Activated CD4-positive, alpha-beta memory T cell treated with anti-CD3 and anti-CD28 coated beads, Interleukin-2, amount 10 ng/mL, durations not matched to agents 7 days and 5 days (primary cell): ENCODE data around the gene CLOCK. TPM values are rescaled to one million over a fixed set of nuclear protein-coding genes. Genes with fewer than 3 reads are reported as not detected.
A peak's percentile ranks its signal among the peaks of the same experiment; 100 is the strongest.

Experiments
- CTCF ChIA-PET: fragments of 350-600 bp; sonication (Branson Sonifier 250); formaldehyde crosslinking; loops from one replicate; lab custom pipeline; 2021; ENCODE audit warnings: antibody characterized with exemption, inconsistent platforms; lab: Charles Lee
- POLR2A ChIA-PET: fragments of 350-600 bp; sonication (Branson Sonifier 250); formaldehyde crosslinking; loops from one replicate; lab custom pipeline; 2021; ENCODE audit warnings: antibody characterized with exemption; lab: Charles Lee
- DNase-seq: peaks from one replicate; pipeline ENCODE4 v3.0.0-alpha.2; 2020
- H3K27ac Mint-ChIP-seq: one replicate; pipeline ENCODE4 v1.8.0; 2021; ENCODE audit warnings: mild to moderate bottlenecking, mixed read lengths
- H3K27me3 Mint-ChIP-seq: one replicate; pipeline ENCODE4 v1.8.0; 2021; ENCODE audit warnings: mixed read lengths
- H3K36me3 Mint-ChIP-seq: one replicate; pipeline ENCODE4 v1.8.0; 2021; ENCODE audit warnings: low read depth, mixed read lengths
- H3K4me1 Mint-ChIP-seq: one replicate; pipeline ENCODE4 v1.8.0; 2021; ENCODE audit warnings: mixed read lengths
- H3K4me3 Mint-ChIP-seq: one replicate; pipeline ENCODE4 v1.8.0; 2021; ENCODE audit warnings: mild to moderate bottlenecking, mixed read lengths
- H3K9me3 Mint-ChIP-seq: one replicate; pipeline ENCODE4 v1.8.0; 2021; ENCODE audit warnings: mixed read lengths
- total RNA-seq, 2 experiments: library from RNA; stranded (reverse); gene quantifications; one replicate each; pipeline ENCODE4 v1.2.3, GENCODE V29; 2021

CLOCK gene
- total RNA-seq, 2 experiments from 2014 or later: 7.4 to 9.6 TPM

- no peak for DNase-seq
- H3K9me3 Mint-ChIP-seq: no peaks in the 10 kb centered on the region
- no peaks in the 10 kb centered on the region for H3K27me3 Mint-ChIP-seq
- CTCF ChIA-PET: interaction anchor here (0.7 to 2.0 kb wide), 5 partner anchors 11 to 1436 kb away, joined by 3 to 15 read pairs (median 4); partner anchors contain the start of gene SRD5A3
- peak overlapping the region; percentile 2 for H3K27ac Mint-ChIP-seq
- H3K4me1 Mint-ChIP-seq: peaks cover 54% of the 10 kb centered on the region
- POLR2A ChIA-PET: interaction anchor here (0.7 to 2.0 kb wide), 4 partner anchors 11 to 151 kb away, joined by 3 to 8 read pairs (median 3); partner anchors contain the start of gene SRD5A3
- H3K4me3 Mint-ChIP-seq: peak overlapping the region; percentile 84
- H3K36me3 Mint-ChIP-seq: peaks cover 40% of the 10 kb centered on the region
These were observed 148.2 kb downstream of the CLOCK start for GRCh38 chr4:55398461-55398860.

- CTCF ChIA-PET: interaction anchor here (0.7 to 2.0 kb wide), 3 partner anchors 11 to 990 kb away, joined by 3 to 15 read pairs (median 6); partner anchors contain the start of gene SRD5A3
- peaks cover 52% of the 10 kb centered on the region for H3K4me1 Mint-ChIP-seq
- H3K4me3 Mint-ChIP-seq: peak overlapping the region; percentile 84
- peak overlapping the region; percentile 80 for H3K27ac Mint-ChIP-seq
- no peaks in the 10 kb centered on the region for H3K9me3 Mint-ChIP-seq
- H3K36me3 Mint-ChIP-seq: peaks cover 36% of the 10 kb centered on the region
- no peak for DNase-seq
- no peaks in the 10 kb centered on the region for H3K27me3 Mint-ChIP-seq
- POLR2A ChIA-PET: interaction anchor here (1.0 to 2.0 kb wide), 2 partner anchors 52 to 148 kb away, joined by 3 to 8 read pairs; partner anchors contain the start of gene SRD5A3
These were observed 149.0 kb downstream of the CLOCK start for GRCh38 chr4:55397520-55398321.

GRCh38 chr4:55397126-55397436 is 149.6 kb downstream of the CLOCK start:
- no peaks in the 10 kb centered on the region for H3K27me3 Mint-ChIP-seq
- no peak for DNase-seq
- peak overlapping the region; percentile 80 for H3K27ac Mint-ChIP-seq
- H3K36me3 Mint-ChIP-seq: peaks cover 36% of the 10 kb centered on the region
- POLR2A ChIA-PET: interaction anchor here (0.7 to 2.7 kb wide), 6 partner anchors 9 to 1581 kb away, joined by 3 to 21 read pairs (median 6); partner anchors contain the start of genes NOA1, POLR2B and SRD5A3
- CTCF ChIA-PET: interaction anchor here (4.1 kb wide), 1 partner anchor 51 kb away, joined by 56 read pairs; the partner anchor contains the start of gene SRD5A3
- peaks cover 52% of the 10 kb centered on the region for H3K4me1 Mint-ChIP-seq
- H3K9me3 Mint-ChIP-seq: no peaks in the 10 kb centered on the region
- peak overlapping the region; percentile 84 for H3K4me3 Mint-ChIP-seq

GRCh38 chr4:55396308-55397125 is 150.2 kb downstream of the CLOCK start:
- H3K27ac Mint-ChIP-seq: peak overlapping the region; percentile 80
- ChIA-PET POLR2A (interaction anchor here (0.7 to 2.7 kb wide), 9 partner anchors 9 to 1581 kb away, joined by 3 to 21 read pairs (median 5); partner anchors contain the start of genes NOA1, POLR2B and SRD5A3), CTCF (interaction anchor here (1.7 to 4.1 kb wide), 2 partner anchors 51 to 470 kb away, joined by 4 to 56 read pairs; partner anchors contain the start of gene SRD5A3)
- peak; percentile 35 for DNase-seq
- H3K4me3 Mint-ChIP-seq: peak overlapping the region; percentile 90
- no peaks in the 10 kb centered on the region for H3K27me3 Mint-ChIP-seq
- H3K36me3 Mint-ChIP-seq: peaks cover 36% of the 10 kb centered on the region
- peaks cover 52% of the 10 kb centered on the region for H3K4me1 Mint-ChIP-seq
- no peaks in the 10 kb centered on the region for H3K9me3 Mint-ChIP-seq

GRCh38 chr4:55395529-55396307 is 151.0 kb downstream of the CLOCK start, which contains the start of gene TMEM165:
TMEM165 (plus strand) TSS chr4:55395957; CDS start chr4:55396190, 233 bp downstream.
- H3K27me3 Mint-ChIP-seq: no peaks in the 10 kb centered on the region
- peaks cover 44% of the 10 kb centered on the region for H3K4me1 Mint-ChIP-seq
- H3K27ac Mint-ChIP-seq: peak within 1 kb of the TSS; percentile 90
- CTCF ChIA-PET: interaction anchor here (0.9 to 4.1 kb wide), 12 partner anchors 10 to 553 kb away, joined by 3 to 56 read pairs (median 3); partner anchors contain the start of genes CEP135 and SRD5A3
- H3K9me3 Mint-ChIP-seq: no peaks in the 10 kb centered on the region
- peak; percentile 93 for DNase-seq
- H3K36me3 Mint-ChIP-seq: peaks cover 29% of the 10 kb centered on the region
- peak within 1 kb of the TSS; percentile 90 for H3K4me3 Mint-ChIP-seq
- POLR2A ChIA-PET: interaction anchor here (0.7 to 2.7 kb wide), 16 partner anchors 9 to 1582 kb away, joined by 3 to 21 read pairs (median 4); partner anchors contain the start of genes CEP135, NOA1, POLR2B and SRD5A3

- ChIA-PET POLR2A (interaction anchor here (0.7 to 2.7 kb wide), 14 partner anchors 8 to 1583 kb away, joined by 3 to 21 read pairs (median 4); partner anchors contain the start of genes CEP135, NOA1, POLR2B and SRD5A3), CTCF (interaction anchor here (0.9 to 4.1 kb wide), 12 partner anchors 9 to 554 kb away, joined by 3 to 56 read pairs (median 3); partner anchors contain the start of genes CEP135 and SRD5A3)
- Mint-ChIP-seq H3K27ac (peak overlapping the region; percentile 90), H3K9me3 (no peaks in the 10 kb centered on the region), H3K4me3 (peak overlapping the region; percentile 90), H3K4me1 (peaks cover 40% of the 10 kb centered on the region), H3K27me3 (no peaks in the 10 kb centered on the region), H3K36me3 (peaks cover 26% of the 10 kb centered on the region)
- no peak for DNase-seq
These were observed 151.5 kb downstream of the CLOCK start for GRCh38 chr4:55395218-55395528.

- peaks cover 21% of the 10 kb centered on the region for H3K36me3 Mint-ChIP-seq
- POLR2A ChIA-PET: interaction anchor here (1.0 to 1.3 kb wide), 2 partner anchors 42 to 555 kb away, joined by 3 to 4 read pairs; partner anchors contain the start of gene CEP135
- CTCF ChIA-PET: interaction anchor here (0.7 to 4.1 kb wide), 2 partner anchors 40 to 48 kb away, joined by 3 to 56 read pairs; partner anchors contain the start of gene SRD5A3
- H3K27ac Mint-ChIP-seq: no peak overlapping the region
- H3K9me3 Mint-ChIP-seq: no peaks in the 10 kb centered on the region
- peak overlapping the region; percentile 16 for H3K4me3 Mint-ChIP-seq
- no peak for DNase-seq
- no peaks in the 10 kb centered on the region for H3K27me3 Mint-ChIP-seq
- peaks cover 31% of the 10 kb centered on the region for H3K4me1 Mint-ChIP-seq
These were observed 153.0 kb downstream of the CLOCK start for GRCh38 chr4:55393461-55394320.

- Mint-ChIP-seq H3K9me3 (no peaks in the 10 kb centered on the region), H3K36me3 (no peaks in the 10 kb centered on the region), H3K4me1 (peaks cover 16% of the 10 kb centered on the region), H3K4me3 (no peak overlapping the region), H3K27me3 (no peaks in the 10 kb centered on the region), H3K27ac (no peak overlapping the region)
- ChIA-PET CTCF (interaction anchor here (2.3 kb wide), 1 partner anchor 8 kb away, joined by 10 read pairs; the partner anchor contains the start of gene TMEM165), POLR2A (interaction anchor here (1.0 to 2.6 kb wide), 4 partner anchors 9 to 41 kb away, joined by 3 to 20 read pairs (median 3); partner anchors contain the start of genes SRD5A3 and TMEM165)
- DNase-seq: no peak
These were observed 159.9 kb downstream of the CLOCK start for GRCh38 chr4:55386840-55387239.

- H3K4me3 Mint-ChIP-seq: no peak overlapping the region
- peaks cover 16% of the 10 kb centered on the region for H3K4me1 Mint-ChIP-seq
- H3K27ac Mint-ChIP-seq: no peak overlapping the region
- no peaks in the 10 kb centered on the region for H3K9me3 Mint-ChIP-seq
- ChIA-PET POLR2A (interaction anchor here (1.2 to 2.6 kb wide), 2 partner anchors 10 to 14 kb away, joined by 3 to 20 read pairs; partner anchors contain the start of gene TMEM165), CTCF (interaction anchor here (2.3 kb wide), 1 partner anchor 9 kb away, joined by 10 read pairs; the partner anchor contains the start of gene TMEM165)
- H3K36me3 Mint-ChIP-seq: no peaks in the 10 kb centered on the region
- H3K27me3 Mint-ChIP-seq: no peaks in the 10 kb centered on the region
- no peak for DNase-seq
These were observed 160.6 kb downstream of the CLOCK start for GRCh38 chr4:55386073-55386472.

GRCh38 chr4:55385201-55385649 is 161.5 kb downstream of the CLOCK start:
- Mint-ChIP-seq H3K27ac (no peak overlapping the region), H3K4me3 (no peak overlapping the region), H3K27me3 (no peaks in the 10 kb centered on the region), H3K9me3 (no peaks in the 10 kb centered on the region), H3K4me1 (peaks cover 16% of the 10 kb centered on the region), H3K36me3 (no peaks in the 10 kb centered on the region)
- POLR2A ChIA-PET: interaction anchor here (2.6 kb wide), 1 partner anchor 10 kb away, joined by 20 read pairs; the partner anchor contains the start of gene TMEM165
- no peak for DNase-seq
- CTCF ChIA-PET: interaction anchor here (0.8 to 2.3 kb wide), 2 partner anchors 10 to 39 kb away, joined by 3 to 10 read pairs; partner anchors contain the start of genes SRD5A3 and TMEM165
